Osteoblast (primary cell): Measurements from ENCODE around the gene MAN1C1. TPM values are rescaled to one million over a fixed set of nuclear protein-coding genes. Genes with fewer than 3 reads are reported as not detected.

Experiments used
- DNase-seq: peaks from one replicate; pipeline ENCODE4 v3.0.0; 2011; ENCODE audit warnings: low spot score, mixed read lengths; ENCODE audit not compliant: insufficient read length; ENCODE audit errors: missing footprints
- H2AFZ ChIP-seq: 2 replicates; pipeline ENCODE4 v1.6.0; 2011; ENCODE audit warnings: mild to moderate bottlenecking, low read length
- H3K27ac ChIP-seq: 2 replicates; pipeline ENCODE4 v1.5.1; 2011; ENCODE audit warnings: mild to moderate bottlenecking, low read depth, low read length, moderate library complexity
- H3K27me3 ChIP-seq: 2 replicates; pipeline ENCODE4 v1.6.0; 2012; ENCODE audit warnings: mild to moderate bottlenecking, control low read depth, inconsistent platforms, low read length, moderate library complexity; ENCODE audit not compliant: insufficient read depth
- H3K36me3 ChIP-seq: 2 replicates; pipeline ENCODE4 v1.5.1; 2011; ENCODE audit warnings: mild to moderate bottlenecking, low read length, control low read depth, moderate library complexity; ENCODE audit not compliant: insufficient read depth
- H3K4me1 ChIP-seq: 2 replicates; pipeline ENCODE4 v1.5.1; 2011; ENCODE audit warnings: mild to moderate bottlenecking, low read length, control low read depth, moderate library complexity; ENCODE audit not compliant: insufficient read depth
- H3K4me2 ChIP-seq: 2 replicates; pipeline ENCODE4 v1.6.0; 2011; ENCODE audit warnings: mild to moderate bottlenecking, low read length; ENCODE audit not compliant: insufficient read depth
- H3K4me3 ChIP-seq: fragments of 200-600 bp; sonication (generic); 3 replicates; pipeline ENCODE4 v1.5.1; 2012; ENCODE audit warnings: mild to moderate bottlenecking, low read length, inconsistent platforms; ENCODE audit not compliant: insufficient read depth
- H3K79me2 ChIP-seq: 2 replicates; pipeline ENCODE4 v1.6.0; 2012; ENCODE audit warnings: mild to moderate bottlenecking, low read length, control low read depth, inconsistent platforms; ENCODE audit not compliant: insufficient read depth
- H3K9me3 ChIP-seq: 2 replicates; pipeline ENCODE4 v1.5.1; 2011; ENCODE audit warnings: low read depth, low read length, control low read depth
- H4K20me1 ChIP-seq: 2 replicates; pipeline ENCODE4 v1.6.0; 2012; ENCODE audit warnings: mild to moderate bottlenecking, low read length, control low read depth; ENCODE audit not compliant: insufficient read depth
- CTCF ChIP-seq: IDR thresholded peaks from 2 replicates; pipeline ENCODE4 v1.5.1; 2011; ENCODE audit warnings: mild to moderate bottlenecking, low read depth, low read length, moderate library complexity; ENCODE audit errors: extremely low read depth
- total RNA-seq: library from RNA; depleted of rRNA; stranded (reverse); fragments of >200 nt; gene quantifications from 2 replicates; pipeline ENCODE4 v1.2.3, GENCODE V29; 2012

Gene MAN1C1
- total RNA-seq, 1 donor, result 16.3 TPM

- Histone ChIP-seq H2AFZ (no peak overlapping the region), H3K27me3 (peaks cover 16% of the 10 kb centered on the region), H3K4me3 (no peak overlapping the region), H3K4me2 (no peak overlapping the region), H3K36me3 (no peaks in the 10 kb centered on the region), H4K20me1 (peaks cover 9% of the 10 kb centered on the region), H3K9me3 (no peaks in the 10 kb centered on the region), H3K4me1 (peaks cover 13% of the 10 kb centered on the region), H3K79me2 (no peaks in the 10 kb centered on the region), H3K27ac (no peak overlapping the region)
- peak; percentile 63 for DNase-seq
- no peak for TF ChIP-seq CTCF
Observed at GRCh38 chr1:25573961-25574360, 42.6 kb upstream of the MAN1C1 start.

GRCh38 chr1:25575191-25575590, 41.4 kb upstream of the MAN1C1 start:
- TF ChIP-seq CTCF, result no peak
- Histone ChIP-seq H3K27me3 (peaks cover 16% of the 10 kb centered on the region), H3K27ac (no peak overlapping the region), H3K36me3 (no peaks in the 10 kb centered on the region), H3K79me2 (no peaks in the 10 kb centered on the region), H3K4me3 (no peak overlapping the region), H3K9me3 (no peaks in the 10 kb centered on the region), H4K20me1 (peaks cover 9% of the 10 kb centered on the region), H3K4me1 (peaks cover under 1% of the 10 kb centered on the region), H2AFZ (no peak overlapping the region), H3K4me2 (no peak overlapping the region)
- no peak for DNase-seq

GRCh38 chr1:25576459-25577133, 40.0 kb upstream of the MAN1C1 start:
- no peak overlapping the region for H2AFZ ChIP-seq

More at GRCh38 chr1:25576459-25577133, 40.0 kb upstream of the MAN1C1 start:
- Histone ChIP-seq H3K79me2 (no peaks in the 10 kb centered on the region), H3K4me1 (no peaks in the 10 kb centered on the region), H3K9me3 (no peaks in the 10 kb centered on the region), H3K36me3 (no peaks in the 10 kb centered on the region), H3K27me3 (peaks cover 16% of the 10 kb centered on the region), H4K20me1 (peaks cover 2% of the 10 kb centered on the region), H3K27ac (no peak overlapping the region), H3K4me2 (no peak overlapping the region), H3K4me3 (no peak overlapping the region)
- peak; percentile 48 for DNase-seq
- TF ChIP-seq CTCF, result no peak
